NCI-H146 (cell line): ENCODE measurements around the gene YBX2.
A peak's percentile ranks its signal among the peaks of the same experiment; 100 is the strongest.

ENCODE experiments used
- DNase-seq: peaks from one replicate; lab custom pipeline; 2025; lab: John Stamatoyannopoulos, UW

Gene YBX2

DNA sequence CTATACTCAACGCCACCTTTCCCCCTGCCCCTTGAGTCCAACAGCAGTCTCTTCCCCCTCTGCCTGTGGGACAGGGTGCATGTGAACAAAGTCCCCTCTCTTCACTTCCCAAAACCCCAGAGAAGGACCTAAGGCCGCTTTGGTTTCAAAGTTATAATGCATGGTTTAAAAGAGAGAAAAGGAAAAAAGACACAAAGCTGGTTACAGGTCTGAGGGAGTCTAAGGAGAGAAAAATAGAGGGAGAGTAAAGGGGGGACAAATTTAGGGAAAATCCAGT is 51.0 kb downstream of the YBX2 start:
- no peak for DNase-seq

GRCh38 chr17:7242717-7243452 is 51.6 kb downstream of the YBX2 start:
- peak; percentile 94 for DNase-seq

DNA sequence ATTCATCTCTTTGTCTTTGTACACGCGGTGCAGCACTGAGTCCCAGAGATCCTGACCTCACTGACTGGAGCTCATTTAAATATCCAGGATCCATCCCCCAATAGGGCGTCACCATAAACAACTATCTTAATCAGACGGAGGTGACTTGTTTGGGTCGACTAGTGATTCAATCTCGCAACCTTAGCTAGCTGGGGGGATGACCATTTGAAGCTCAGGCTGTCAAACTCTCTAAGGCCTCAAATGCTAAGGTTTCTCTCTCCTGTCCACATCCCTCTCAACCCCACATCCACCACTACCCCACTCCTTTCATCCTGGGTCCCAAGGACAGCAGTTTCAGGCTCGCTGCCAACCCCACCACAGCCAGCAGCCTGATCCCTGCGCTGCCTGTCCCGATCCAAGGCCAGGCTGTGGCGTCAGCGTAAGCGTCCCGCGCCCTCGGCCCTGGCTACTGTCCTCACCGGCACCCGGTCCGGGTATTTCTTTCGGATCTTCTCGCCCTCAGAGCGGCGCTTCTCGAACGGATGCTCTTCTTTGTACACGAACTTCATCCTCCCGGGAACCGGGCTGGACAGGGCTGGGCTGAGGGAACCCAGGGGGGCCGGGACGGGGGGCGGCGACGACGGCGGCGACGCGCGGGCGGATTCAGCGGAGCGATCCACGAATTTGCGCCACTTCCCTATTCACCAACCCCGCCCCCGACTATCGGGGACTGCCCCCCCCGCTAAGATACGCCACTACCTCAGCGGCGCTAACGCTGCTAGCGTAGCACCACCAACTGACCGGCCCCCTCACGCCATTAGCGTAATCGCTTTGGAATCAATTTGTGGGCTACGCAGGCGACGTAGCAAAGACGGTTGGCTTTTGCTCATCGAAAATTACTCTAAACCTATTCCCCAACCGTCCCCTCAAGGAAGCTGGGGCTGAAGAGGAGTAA is 52.4 kb downstream of the YBX2 start, which contains the start of gene GABARAP:
Gene GABARAP (minus strand): TSS at position 667 of the 934 bp plus-strand sequence. CDS start 119 bp downstream, at position 548.
- DNase-seq: peak; percentile 86

DNA sequence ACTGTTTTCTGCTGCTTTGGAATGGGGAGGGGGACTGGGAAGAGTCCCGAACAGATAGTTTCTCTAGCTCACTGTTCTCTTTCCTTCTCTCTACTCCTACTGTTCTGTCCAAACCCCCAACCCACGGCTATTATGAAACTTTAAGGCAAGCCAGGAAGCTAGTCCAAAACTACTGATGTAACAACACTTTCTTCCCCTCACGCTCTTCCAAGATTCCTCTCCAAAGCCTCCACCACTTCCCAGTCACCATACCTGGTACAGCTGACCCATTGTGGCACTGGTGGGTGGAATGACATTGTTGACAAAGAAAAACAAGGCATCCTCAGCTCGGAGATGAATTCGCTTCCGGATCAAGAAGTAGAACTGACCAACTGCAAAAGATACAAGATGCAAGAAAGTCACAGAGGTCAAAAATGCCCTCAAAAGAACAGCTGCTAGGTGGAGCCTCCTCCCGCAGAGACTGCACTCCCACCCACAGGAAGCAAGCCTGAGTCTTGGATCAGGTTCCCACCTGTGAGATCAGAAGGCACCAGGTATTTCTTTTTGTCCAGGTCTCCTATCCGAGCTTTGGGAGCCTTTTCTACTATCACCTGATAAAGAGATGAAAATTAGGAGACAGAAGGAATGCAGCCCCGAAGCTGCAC is 53.2 kb downstream of the YBX2 start:
- DNase-seq: peak; percentile 48

DNA sequence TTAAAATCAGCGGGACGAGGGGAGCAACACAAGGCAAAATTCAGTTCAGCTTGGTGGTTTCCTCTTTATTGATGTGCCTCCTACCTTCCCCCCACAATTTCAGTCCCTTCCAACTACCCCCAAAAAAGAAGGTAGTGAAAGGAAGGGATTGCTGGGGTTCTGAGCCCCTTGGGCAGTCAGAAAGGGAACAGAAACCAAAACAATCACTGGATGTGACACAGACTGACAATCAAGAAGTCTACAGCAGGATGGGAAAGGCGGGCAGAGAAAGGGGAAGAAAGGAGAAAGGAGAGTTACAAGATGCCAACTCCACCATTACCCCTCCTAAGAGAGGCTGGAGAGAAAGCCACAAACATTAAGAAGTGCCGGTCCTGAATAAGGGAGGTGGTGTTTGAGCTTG is 54.1 kb downstream of the YBX2 start:
- no peak for DNase-seq

DNA sequence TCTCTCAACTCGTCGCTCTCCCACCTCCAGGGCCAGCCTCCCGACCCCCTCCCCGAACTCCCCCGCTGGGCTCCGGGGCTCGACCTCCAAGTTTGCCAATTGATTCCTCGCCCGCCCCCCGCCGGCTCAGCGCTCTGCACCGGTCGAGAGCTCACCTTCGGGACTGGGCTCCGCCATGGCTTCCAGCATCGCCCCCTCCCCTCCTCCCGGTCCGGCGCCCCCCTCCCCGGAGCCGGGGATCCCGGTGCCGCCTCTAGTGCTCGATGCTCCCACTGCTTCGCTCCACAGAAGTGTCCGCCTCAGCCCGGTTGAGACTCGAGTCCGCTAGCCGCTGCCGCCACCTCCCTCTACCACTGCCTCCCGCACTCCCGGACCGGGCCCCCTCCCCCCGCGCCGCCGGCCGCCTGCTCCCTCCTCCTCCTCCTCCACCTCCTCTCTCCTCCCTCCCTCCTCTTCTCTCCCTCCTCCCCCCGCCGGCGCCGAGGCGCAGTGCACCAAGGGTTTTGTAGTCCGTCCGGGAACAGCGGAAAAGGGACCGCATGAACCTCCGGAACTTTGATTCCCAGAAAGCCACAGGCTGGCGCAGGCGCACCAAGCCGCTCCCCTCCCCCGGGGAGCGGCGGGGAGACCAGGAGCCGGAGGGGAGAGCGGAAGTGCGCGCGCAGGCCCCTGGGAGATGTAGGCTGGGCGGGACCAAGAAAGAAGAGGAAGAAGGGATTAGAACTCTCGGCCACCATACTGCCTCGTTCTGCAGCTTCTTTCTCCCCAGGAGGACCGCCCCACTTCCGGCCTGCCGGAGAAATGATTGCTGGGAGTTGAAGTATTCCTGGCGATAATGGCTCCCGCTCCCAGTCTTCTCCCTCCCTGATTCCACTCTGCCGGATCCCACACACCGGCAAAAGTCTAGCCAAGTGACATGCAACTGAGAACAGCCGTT is 55.1 kb downstream of the YBX2 start, which contains the start of gene PHF23:
Gene PHF23 (minus strand): TSS at position 367 of the 937 bp plus-strand sequence. CDS start 178 bp downstream, at position 189.
- peak; percentile 99 for DNase-seq

GRCh38 chr17:7238420-7239090 is 55.9 kb downstream of the YBX2 start:
- DNase-seq: peak; percentile 54
